Panc1 (cell line): ENCODE data around the gene C22orf23. TPM values are rescaled to one million over a fixed set of nuclear protein-coding genes. Genes with fewer than 3 reads are reported as not detected.

Experiments used
- ATAC-seq: fragments of 200-7000 bp; cut with Tn5 transposase; 2 replicates; pipeline ENCODE4 v1.9.1; 2020; ENCODE audit warnings: mild to moderate bottlenecking, moderate library complexity
- BruUV-seq: library from RNA; stranded (reverse); fragments of 400-500 nt; replicated peaks from 2 replicates; lab custom pipeline; 2021; lab: Mats Ljungman, UMichigan
- CTCF ChIA-PET: fragments of 300-600 bp; sonication (Branson Sonifier 250); formaldehyde crosslinking; loops from one replicate; lab custom pipeline; 2022; ENCODE audit warnings: antibody characterized with exemption; lab: Charles Lee
- POLR2A ChIA-PET: fragments of 300-600 bp; sonication (Branson Sonifier 250); formaldehyde crosslinking; loops from one replicate; lab custom pipeline; 2022; ENCODE audit warnings: antibody characterized with exemption; lab: Charles Lee
- DNase-seq: peaks from one replicate; pipeline ENCODE4 v3.0.0-alpha.2; 2010; ENCODE audit warnings: low read depth, low spot score
- H3K27ac ChIP-seq: 2 replicates; pipeline ENCODE4 v1.5.1; 2011; ENCODE audit warnings: mild to moderate bottlenecking, low read length, inconsistent platforms
- H3K27me3 ChIP-seq: fragments of 200-500 bp; sonication (Bioruptor generic); 2 replicates; pipeline ENCODE4 v1.6.0; 2014; ENCODE audit warnings: low read length, inconsistent platforms; ENCODE audit not compliant: control insufficient read depth, insufficient read depth
- H3K36me3 ChIP-seq: fragments of 200-500 bp; sonication (Bioruptor generic); 2 replicates; pipeline ENCODE4 v1.5.1; 2014; ENCODE audit warnings: inconsistent platforms, mild to moderate bottlenecking, low read length, moderate library complexity; ENCODE audit not compliant: control insufficient read depth, insufficient read depth
- H3K4me1 ChIP-seq: 2 replicates; pipeline ENCODE4 v1.5.1; 2011; ENCODE audit warnings: inconsistent platforms, mild to moderate bottlenecking, low read length, moderate library complexity; ENCODE audit not compliant: control insufficient read depth, insufficient read depth
- H3K4me3 ChIP-seq, 2 experiments: 2 replicates each; pipeline ENCODE4 v1.5.1; 2011 to 2012; ENCODE audit warnings: low read depth in 2 of 2, low read length in 2 of 2, mild to moderate bottlenecking in 2 of 2, inconsistent platforms in 1 of 2, moderate library complexity in 1 of 2
- H3K9me3 ChIP-seq: fragments of 200-500 bp; sonication (Bioruptor generic); 2 replicates; pipeline ENCODE4 v1.5.1; 2014; ENCODE audit warnings: low read depth, mild to moderate bottlenecking, inconsistent platforms, low read length, moderate library complexity; ENCODE audit not compliant: control insufficient read depth, insufficient read depth
- POLR2AphosphoS5 ChIP-seq: IDR thresholded peaks from 2 replicates; pipeline ENCODE4 v1.6.1; 2012; ENCODE audit warnings: mild to moderate bottlenecking, low read depth, low read length, moderate library complexity
- SIN3A ChIP-seq: IDR thresholded peaks from 2 replicates; pipeline ENCODE4 v1.6.1; 2012; ENCODE audit warnings: low read depth, mild to moderate bottlenecking, low read length, moderate library complexity, borderline replicate concordance; ENCODE audit not compliant: insufficient read depth
- TCF7L2 ChIP-seq: IDR thresholded peaks from 2 replicates; pipeline ENCODE4 v1.6.1; 2011; ENCODE audit warnings: mild to moderate bottlenecking, low read depth, low read length, inconsistent platforms
- in situ Hi-C: cut with HindIII; loops from 2 replicates; pipeline ENCODE4 v1.10.0; 2016; ENCODE audit warnings: low sequenced_read_pairs, low pct_unique_long_range_greater_than_20kb
- intact Hi-C: fragments of 100-400 bp; cut with micrococcal nuclease; formaldehyde crosslinking; loops from one replicate; pipeline ENCODE4 v1.10.0; 2022; ENCODE audit not compliant: unreplicated experiment
- total RNA-seq: library from RNA; stranded (reverse); gene quantifications from one replicate; pipeline ENCODE4 v1.2.1, GENCODE V29; 2021; ENCODE audit not compliant: unreplicated experiment
- TF ChIP-seq, protein P1 (sequence below): fragments of 450-650 bp; IDR thresholded peaks from 2 replicates; pipeline ENCODE4 v1.5.1; 2017; ENCODE audit warnings: mild to moderate bottlenecking
- TF ChIP-seq, protein P2 (sequence below), 2 experiments: IDR thresholded peaks; 2 replicates each; pipeline ENCODE4 v1.6.1; 2011 to 2012; ENCODE audit warnings: low read depth in 2 of 2, control low read depth in 1 of 2, low read length in 1 of 2, mild to moderate bottlenecking in 1 of 2, moderate library complexity in 1 of 2; ENCODE audit not compliant: insufficient read depth in 1 of 2

The C22orf23 gene
- total RNA-seq, 1 experiment from 2014 or later, result 0.49 TPM

DNA sequence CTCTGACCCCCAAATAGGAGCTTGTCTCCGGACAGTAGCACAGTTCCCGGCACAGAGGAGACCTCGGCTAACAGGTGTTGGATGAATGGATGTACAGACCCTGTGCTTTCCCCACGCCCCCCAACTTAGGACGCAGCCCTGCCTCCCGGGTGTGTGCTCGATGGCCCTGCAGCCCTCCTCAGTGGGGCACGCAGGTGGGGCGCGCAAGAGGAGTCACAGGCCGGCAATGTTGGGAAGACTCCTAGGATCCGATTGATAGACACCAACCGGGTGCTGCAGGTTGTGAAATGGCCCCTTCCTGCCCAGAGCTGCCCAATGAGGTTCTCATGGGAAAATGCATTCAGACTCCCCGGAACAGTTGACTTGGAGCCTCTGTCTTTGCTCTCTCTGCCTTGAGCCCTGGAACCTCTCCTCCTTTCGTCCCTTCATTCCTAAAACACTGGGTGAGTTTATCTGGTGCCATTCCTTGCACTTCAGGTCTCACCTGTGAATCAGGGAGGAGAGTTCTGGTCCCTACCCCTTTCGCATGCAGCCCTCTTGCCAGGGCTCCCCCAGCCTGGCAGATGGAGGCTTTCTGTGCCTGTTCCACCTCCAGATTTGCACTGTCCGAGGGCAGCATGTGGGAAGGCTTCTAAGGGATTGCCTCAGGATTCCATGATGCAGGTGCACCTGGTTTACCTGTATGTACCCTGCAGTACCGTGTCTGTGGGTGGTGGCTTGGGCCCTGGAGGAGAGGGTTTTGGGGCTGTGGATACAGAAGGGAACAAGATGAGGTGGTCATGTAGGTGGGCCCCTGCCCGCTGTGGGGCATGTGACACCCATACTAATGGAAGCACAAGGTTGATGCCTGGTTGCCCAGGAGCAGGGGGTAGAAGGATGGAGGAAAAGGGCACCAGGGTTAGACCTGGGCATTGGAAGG is 46.1 kb downstream of the C22orf23 start:
- peak overlapping the region; percentile 76 for H3K27ac ChIP-seq
- in situ Hi-C loops (no loop called here), intact Hi-C loops (no loop called here)
- H3K27me3 ChIP-seq, result no peaks in the 10 kb centered on the region
- TSS peak; percentile 55 for BruUV-seq
- no peak for DNase-seq
- peak overlapping the region; percentile 63 to 75 for H3K4me3 ChIP-seq
- CTCF ChIA-PET, result interaction anchor here (0.6 kb wide), 1 partner anchor 24 kb away, joined by 3 read pairs; no protein-coding TSS in a partner anchor
- no peaks in the 10 kb centered on the region for H3K36me3 ChIP-seq
- H3K4me1 ChIP-seq, result peaks cover 12% of the 10 kb centered on the region
- no peaks in the 10 kb centered on the region for H3K9me3 ChIP-seq
- POLR2A ChIA-PET, result no interaction called here
- ATAC-seq, result no peak
- TF ChIP-seq, protein P1, sequence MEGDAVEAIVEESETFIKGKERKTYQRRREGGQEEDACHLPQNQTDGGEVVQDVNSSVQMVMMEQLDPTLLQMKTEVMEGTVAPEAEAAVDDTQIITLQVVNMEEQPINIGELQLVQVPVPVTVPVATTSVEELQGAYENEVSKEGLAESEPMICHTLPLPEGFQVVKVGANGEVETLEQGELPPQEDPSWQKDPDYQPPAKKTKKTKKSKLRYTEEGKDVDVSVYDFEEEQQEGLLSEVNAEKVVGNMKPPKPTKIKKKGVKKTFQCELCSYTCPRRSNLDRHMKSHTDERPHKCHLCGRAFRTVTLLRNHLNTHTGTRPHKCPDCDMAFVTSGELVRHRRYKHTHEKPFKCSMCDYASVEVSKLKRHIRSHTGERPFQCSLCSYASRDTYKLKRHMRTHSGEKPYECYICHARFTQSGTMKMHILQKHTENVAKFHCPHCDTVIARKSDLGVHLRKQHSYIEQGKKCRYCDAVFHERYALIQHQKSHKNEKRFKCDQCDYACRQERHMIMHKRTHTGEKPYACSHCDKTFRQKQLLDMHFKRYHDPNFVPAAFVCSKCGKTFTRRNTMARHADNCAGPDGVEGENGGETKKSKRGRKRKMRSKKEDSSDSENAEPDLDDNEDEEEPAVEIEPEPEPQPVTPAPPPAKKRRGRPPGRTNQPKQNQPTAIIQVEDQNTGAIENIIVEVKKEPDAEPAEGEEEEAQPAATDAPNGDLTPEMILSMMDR, result no peak
- TF ChIP-seq SIN3A, result no peak
- TF ChIP-seq TCF7L2, result no peak
- TF ChIP-seq, protein P2, sequence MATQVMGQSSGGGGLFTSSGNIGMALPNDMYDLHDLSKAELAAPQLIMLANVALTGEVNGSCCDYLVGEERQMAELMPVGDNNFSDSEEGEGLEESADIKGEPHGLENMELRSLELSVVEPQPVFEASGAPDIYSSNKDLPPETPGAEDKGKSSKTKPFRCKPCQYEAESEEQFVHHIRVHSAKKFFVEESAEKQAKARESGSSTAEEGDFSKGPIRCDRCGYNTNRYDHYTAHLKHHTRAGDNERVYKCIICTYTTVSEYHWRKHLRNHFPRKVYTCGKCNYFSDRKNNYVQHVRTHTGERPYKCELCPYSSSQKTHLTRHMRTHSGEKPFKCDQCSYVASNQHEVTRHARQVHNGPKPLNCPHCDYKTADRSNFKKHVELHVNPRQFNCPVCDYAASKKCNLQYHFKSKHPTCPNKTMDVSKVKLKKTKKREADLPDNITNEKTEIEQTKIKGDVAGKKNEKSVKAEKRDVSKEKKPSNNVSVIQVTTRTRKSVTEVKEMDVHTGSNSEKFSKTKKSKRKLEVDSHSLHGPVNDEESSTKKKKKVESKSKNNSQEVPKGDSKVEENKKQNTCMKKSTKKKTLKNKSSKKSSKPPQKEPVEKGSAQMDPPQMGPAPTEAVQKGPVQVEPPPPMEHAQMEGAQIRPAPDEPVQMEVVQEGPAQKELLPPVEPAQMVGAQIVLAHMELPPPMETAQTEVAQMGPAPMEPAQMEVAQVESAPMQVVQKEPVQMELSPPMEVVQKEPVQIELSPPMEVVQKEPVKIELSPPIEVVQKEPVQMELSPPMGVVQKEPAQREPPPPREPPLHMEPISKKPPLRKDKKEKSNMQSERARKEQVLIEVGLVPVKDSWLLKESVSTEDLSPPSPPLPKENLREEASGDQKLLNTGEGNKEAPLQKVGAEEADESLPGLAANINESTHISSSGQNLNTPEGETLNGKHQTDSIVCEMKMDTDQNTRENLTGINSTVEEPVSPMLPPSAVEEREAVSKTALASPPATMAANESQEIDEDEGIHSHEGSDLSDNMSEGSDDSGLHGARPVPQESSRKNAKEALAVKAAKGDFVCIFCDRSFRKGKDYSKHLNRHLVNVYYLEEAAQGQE (IDR thresholded peaks at IDR 0.05; ENCODE audit: insufficient read depth in 1 of 2, low read depth in 2 of 2, low read length in 1 of 2), result no peak
- no peak for TF ChIP-seq POLR2AphosphoS5

DNA sequence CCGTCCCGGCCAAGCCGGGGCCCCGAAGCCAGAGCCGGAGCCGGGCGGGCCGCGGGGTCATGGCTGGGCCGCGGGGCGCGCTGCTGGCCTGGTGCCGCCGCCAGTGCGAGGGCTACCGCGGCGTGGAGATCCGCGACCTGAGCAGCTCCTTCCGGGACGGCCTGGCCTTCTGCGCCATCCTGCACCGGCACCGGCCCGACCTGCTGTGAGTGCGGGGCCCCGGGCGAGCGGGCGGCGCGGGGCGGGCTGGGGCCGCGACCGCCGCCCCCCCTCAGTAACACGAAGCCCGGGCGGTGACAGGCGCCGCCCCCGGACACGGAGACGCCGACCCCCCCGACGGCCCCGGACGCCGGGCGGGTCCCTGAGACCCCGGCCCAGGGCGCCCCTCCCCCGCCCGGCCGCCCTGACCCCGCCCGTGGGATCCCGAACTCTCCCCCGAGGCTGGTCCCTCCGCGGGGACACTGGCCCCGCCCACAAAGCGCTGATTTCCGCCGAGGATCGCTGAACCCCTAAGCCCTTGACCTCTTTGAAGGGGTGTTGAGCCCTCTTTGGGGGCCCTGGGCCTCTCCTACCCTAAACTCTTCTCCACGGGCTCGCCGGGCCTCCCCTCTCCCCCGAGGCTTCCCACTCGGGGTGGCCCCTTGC is 46.9 kb downstream of the C22orf23 start:
- Histone ChIP-seq H3K4me1 (peaks cover 12% of the 10 kb centered on the region), H3K36me3 (no peaks in the 10 kb centered on the region), H3K27ac (peak overlapping the region; percentile 76), H3K4me3 (peak overlapping the region; percentile 63 to 75), H3K27me3 (no peaks in the 10 kb centered on the region), H3K9me3 (no peaks in the 10 kb centered on the region)
- no peak for DNase-seq
- CTCF ChIA-PET, result interaction anchor here (0.6 to 0.7 kb wide), 3 partner anchors 25 to 620 kb away, joined by 3 to 7 read pairs (median 4); no protein-coding TSS in a partner anchor
- no TSS peak for BruUV-seq
- POLR2A ChIA-PET, result no interaction called here
- TF ChIP-seq, protein P2 (IDR thresholded peaks at IDR 0.05; ENCODE audit: insufficient read depth in 1 of 2, low read depth in 2 of 2, low read length in 1 of 2), result no peak
- TF ChIP-seq, protein P1, result no peak
- no peak for TF ChIP-seq POLR2AphosphoS5
- intact Hi-C loops (no loop called here), in situ Hi-C loops (no loop called here)
- peak; percentile 47 for ATAC-seq
